Panc1 (cell line): ENCODE measurements around the gene ABI1. TPM values are rescaled to one million over a fixed set of nuclear protein-coding genes. Genes with fewer than 3 reads are reported as not detected.

ENCODE experiments used
- ATAC-seq: fragments of 200-7000 bp; cut with Tn5 transposase; 2 replicates; pipeline ENCODE4 v1.9.1; 2020; ENCODE audit warnings: mild to moderate bottlenecking, moderate library complexity
- BruUV-seq: library from RNA; stranded (reverse); fragments of 400-500 nt; replicated peaks from 2 replicates; lab custom pipeline; 2021; lab: Mats Ljungman, UMichigan
- CTCF ChIA-PET: fragments of 300-600 bp; sonication (Branson Sonifier 250); formaldehyde crosslinking; loops from one replicate; lab custom pipeline; 2022; ENCODE audit warnings: antibody characterized with exemption; lab: Charles Lee
- POLR2A ChIA-PET: fragments of 300-600 bp; sonication (Branson Sonifier 250); formaldehyde crosslinking; loops from one replicate; lab custom pipeline; 2022; ENCODE audit warnings: antibody characterized with exemption; lab: Charles Lee
- DNase-seq: peaks from one replicate; pipeline ENCODE4 v3.0.0-alpha.2; 2010; ENCODE audit warnings: low read depth, low spot score
- H3K27ac ChIP-seq: 2 replicates; pipeline ENCODE4 v1.5.1; 2011; ENCODE audit warnings: mild to moderate bottlenecking, low read length, inconsistent platforms
- H3K27me3 ChIP-seq: fragments of 200-500 bp; sonication (Bioruptor generic); 2 replicates; pipeline ENCODE4 v1.6.0; 2014; ENCODE audit warnings: low read length, inconsistent platforms; ENCODE audit not compliant: control insufficient read depth, insufficient read depth
- H3K36me3 ChIP-seq: fragments of 200-500 bp; sonication (Bioruptor generic); 2 replicates; pipeline ENCODE4 v1.5.1; 2014; ENCODE audit warnings: inconsistent platforms, mild to moderate bottlenecking, low read length, moderate library complexity; ENCODE audit not compliant: control insufficient read depth, insufficient read depth
- H3K4me1 ChIP-seq: 2 replicates; pipeline ENCODE4 v1.5.1; 2011; ENCODE audit warnings: inconsistent platforms, mild to moderate bottlenecking, low read length, moderate library complexity; ENCODE audit not compliant: control insufficient read depth, insufficient read depth
- H3K4me3 ChIP-seq, 2 experiments: 2 replicates each; pipeline ENCODE4 v1.5.1; 2011 to 2012; ENCODE audit warnings: low read depth in 2 of 2, low read length in 2 of 2, mild to moderate bottlenecking in 2 of 2, inconsistent platforms in 1 of 2, moderate library complexity in 1 of 2
- H3K9me3 ChIP-seq: fragments of 200-500 bp; sonication (Bioruptor generic); 2 replicates; pipeline ENCODE4 v1.5.1; 2014; ENCODE audit warnings: low read depth, mild to moderate bottlenecking, inconsistent platforms, low read length, moderate library complexity; ENCODE audit not compliant: control insufficient read depth, insufficient read depth
- POLR2AphosphoS5 ChIP-seq: IDR thresholded peaks from 2 replicates; pipeline ENCODE4 v1.6.1; 2012; ENCODE audit warnings: mild to moderate bottlenecking, low read depth, low read length, moderate library complexity
- REST ChIP-seq, 2 experiments: IDR thresholded peaks; 2 replicates each; pipeline ENCODE4 v1.6.1; 2011 to 2012; ENCODE audit warnings: low read depth in 2 of 2, control low read depth in 1 of 2, low read length in 1 of 2, mild to moderate bottlenecking in 1 of 2, moderate library complexity in 1 of 2; ENCODE audit not compliant: insufficient read depth in 1 of 2
- SIN3A ChIP-seq: IDR thresholded peaks from 2 replicates; pipeline ENCODE4 v1.6.1; 2012; ENCODE audit warnings: low read depth, mild to moderate bottlenecking, low read length, moderate library complexity, borderline replicate concordance; ENCODE audit not compliant: insufficient read depth
- TCF7L2 ChIP-seq: IDR thresholded peaks from 2 replicates; pipeline ENCODE4 v1.6.1; 2011; ENCODE audit warnings: mild to moderate bottlenecking, low read depth, low read length, inconsistent platforms
- in situ Hi-C: cut with HindIII; loops from 2 replicates; pipeline ENCODE4 v1.10.0; 2016; ENCODE audit warnings: low sequenced_read_pairs, low pct_unique_long_range_greater_than_20kb
- intact Hi-C: fragments of 100-400 bp; cut with micrococcal nuclease; formaldehyde crosslinking; loops from one replicate; pipeline ENCODE4 v1.10.0; 2022; ENCODE audit not compliant: unreplicated experiment
- total RNA-seq: library from RNA; stranded (reverse); gene quantifications from one replicate; pipeline ENCODE4 v1.2.1, GENCODE V29; 2021; ENCODE audit not compliant: unreplicated experiment
- TF ChIP-seq, protein P1 (sequence below): fragments of 450-650 bp; IDR thresholded peaks from 2 replicates; pipeline ENCODE4 v1.5.1; 2017; ENCODE audit warnings: mild to moderate bottlenecking

The ABI1 gene
- total RNA-seq, 1 experiment from 2014 or later, result 35.2 TPM

DNA sequence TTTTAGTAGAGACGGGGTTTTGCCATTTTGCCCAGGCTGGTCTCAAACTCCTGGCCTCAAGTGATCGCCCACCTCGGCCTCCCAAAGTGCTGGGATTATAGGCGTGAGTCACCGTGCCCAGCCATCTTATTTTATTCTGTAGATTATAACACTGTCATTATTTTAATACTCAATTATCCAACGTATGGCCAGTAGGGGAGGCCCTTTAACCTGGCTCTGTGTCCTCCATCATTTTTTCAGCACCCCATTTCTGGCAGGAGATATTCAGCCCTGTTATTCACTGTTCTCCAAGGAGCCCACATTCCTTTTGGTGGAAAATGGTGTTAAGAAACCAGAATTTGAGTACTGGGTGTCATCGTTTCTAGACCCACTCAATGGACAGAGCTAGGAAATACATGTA lies 131.8 kb downstream of the ABI1 start:
- no peak overlapping the region for H3K27ac ChIP-seq
- no peaks in the 10 kb centered on the region for H3K4me1 ChIP-seq
- H3K9me3 ChIP-seq, result no peaks in the 10 kb centered on the region
- no peaks in the 10 kb centered on the region for H3K27me3 ChIP-seq
- no peak for ATAC-seq
- ChIA-PET CTCF (no interaction called here), POLR2A (no interaction called here)
- no peak overlapping the region for H3K4me3 ChIP-seq
- intact Hi-C loops, result no loop called here
- in situ Hi-C loops, result no loop called here
- no peak for DNase-seq
- no TSS peak for BruUV-seq
- TF ChIP-seq TCF7L2 (no peak), POLR2AphosphoS5 (no peak), SIN3A (no peak), REST (IDR thresholded peaks at IDR 0.05; ENCODE audit: insufficient read depth in 1 of 2, low read depth in 2 of 2, low read length in 1 of 2) (no peak)
- TF ChIP-seq, protein P1, sequence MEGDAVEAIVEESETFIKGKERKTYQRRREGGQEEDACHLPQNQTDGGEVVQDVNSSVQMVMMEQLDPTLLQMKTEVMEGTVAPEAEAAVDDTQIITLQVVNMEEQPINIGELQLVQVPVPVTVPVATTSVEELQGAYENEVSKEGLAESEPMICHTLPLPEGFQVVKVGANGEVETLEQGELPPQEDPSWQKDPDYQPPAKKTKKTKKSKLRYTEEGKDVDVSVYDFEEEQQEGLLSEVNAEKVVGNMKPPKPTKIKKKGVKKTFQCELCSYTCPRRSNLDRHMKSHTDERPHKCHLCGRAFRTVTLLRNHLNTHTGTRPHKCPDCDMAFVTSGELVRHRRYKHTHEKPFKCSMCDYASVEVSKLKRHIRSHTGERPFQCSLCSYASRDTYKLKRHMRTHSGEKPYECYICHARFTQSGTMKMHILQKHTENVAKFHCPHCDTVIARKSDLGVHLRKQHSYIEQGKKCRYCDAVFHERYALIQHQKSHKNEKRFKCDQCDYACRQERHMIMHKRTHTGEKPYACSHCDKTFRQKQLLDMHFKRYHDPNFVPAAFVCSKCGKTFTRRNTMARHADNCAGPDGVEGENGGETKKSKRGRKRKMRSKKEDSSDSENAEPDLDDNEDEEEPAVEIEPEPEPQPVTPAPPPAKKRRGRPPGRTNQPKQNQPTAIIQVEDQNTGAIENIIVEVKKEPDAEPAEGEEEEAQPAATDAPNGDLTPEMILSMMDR, result no peak
- H3K36me3 ChIP-seq, result no peaks in the 10 kb centered on the region

GRCh38 chr10:26727005-26727404 lies 133.8 kb downstream of the ABI1 start:
- Histone ChIP-seq H3K4me1 (no peaks in the 10 kb centered on the region), H3K9me3 (no peaks in the 10 kb centered on the region), H3K27ac (no peak overlapping the region), H3K27me3 (no peaks in the 10 kb centered on the region), H3K36me3 (no peaks in the 10 kb centered on the region), H3K4me3 (no peak overlapping the region)
- in situ Hi-C loops, result no loop called here
- TF ChIP-seq POLR2AphosphoS5 (no peak), SIN3A (no peak), REST (IDR thresholded peaks at IDR 0.05; ENCODE audit: insufficient read depth in 1 of 2, low read depth in 2 of 2, low read length in 1 of 2) (no peak), TCF7L2 (no peak)
- TF ChIP-seq, protein P1, result no peak
- no peak for DNase-seq
- CTCF ChIA-PET, result interaction anchor here (0.6 to 0.7 kb wide), 2 partner anchors 45 to 143 kb away, joined by 5 read pairs; no protein-coding TSS in a partner anchor
- BruUV-seq, result no TSS peak
- intact Hi-C loops, result loop anchor here (2.0 kb wide), 1 partner anchor 156 kb away; no protein-coding TSS in a partner anchor
- POLR2A ChIA-PET, result no interaction called here
- no peak for ATAC-seq
